CD4-positive, alpha-beta memory T cell (primary cell): ENCODE data around the gene ACAP1. TPM values are rescaled to one million over a fixed set of nuclear protein-coding genes. Genes with fewer than 3 reads are reported as not detected.
"Not testable (repeated sequence)": the region's sequence is repeated elsewhere in the genome, so short reads cannot be mapped to it uniquely, and the experiment has no call there.

ENCODE experiments used
- CTCF ChIA-PET: fragments of 350-600 bp; sonication (Branson Sonifier 250); formaldehyde crosslinking; loops from one replicate; lab custom pipeline; 2021; ENCODE audit warnings: inconsistent platforms; ENCODE audit not compliant: partially characterized antibody; lab: Charles Lee
- POLR2A ChIA-PET: fragments of 350-600 bp; sonication (Branson Sonifier 250); formaldehyde crosslinking; loops from one replicate; lab custom pipeline; 2021; ENCODE audit not compliant: partially characterized antibody; lab: Charles Lee
- DNase-seq, 5 donors: peaks; one replicate each; pipeline versions ENCODE4 v3.0.0 to v3.0.0-alpha.2; 2020 to 2022; ENCODE audit warnings: mixed read lengths in 1 of 5
- H3K27ac ChIP-seq: one replicate; pipeline ENCODE4 v1.7.0; 2013; ENCODE audit warnings: low read depth, low read length
- H3K27me3 ChIP-seq: 2 replicates; pipeline ENCODE4 v1.7.0; 2013; ENCODE audit warnings: mild to moderate bottlenecking, low read length, moderate library complexity; ENCODE audit not compliant: insufficient read depth
- H3K36me3 ChIP-seq: 2 replicates; pipeline ENCODE4 v1.7.0; 2013; ENCODE audit warnings: mild to moderate bottlenecking, low read length, moderate library complexity; ENCODE audit not compliant: insufficient read depth
- H3K4me1 ChIP-seq: 2 replicates; pipeline ENCODE4 v1.7.0; 2013; ENCODE audit warnings: mild to moderate bottlenecking, low read length, moderate library complexity; ENCODE audit not compliant: insufficient read depth
- H3K4me3 ChIP-seq, 2 donors: one replicate each; pipeline ENCODE4 v1.7.0; 2013; ENCODE audit warnings: low read length in 2 of 2, mild to moderate bottlenecking in 1 of 2
- H3K9me3 ChIP-seq, 2 donors: one replicate each; pipeline ENCODE4 v1.7.0; 2013; ENCODE audit warnings: low read length in 2 of 2, control low read depth in 1 of 2; ENCODE audit not compliant: control insufficient read depth in 1 of 2
- H3K27ac Mint-ChIP-seq, 7 donors: one replicate each; pipeline ENCODE4 v1.8.0; 2020 to 2021; ENCODE audit warnings: mixed read lengths in 7 of 7, mild to moderate bottlenecking in 6 of 7, inconsistent platforms in 3 of 7, moderate library complexity in 3 of 7
- H3K27me3 Mint-ChIP-seq, 2 donors: one replicate each; pipeline ENCODE4 v1.8.0; 2020 to 2021; ENCODE audit warnings: mixed read lengths in 2 of 2
- H3K36me3 Mint-ChIP-seq, 2 donors: one replicate each; pipeline ENCODE4 v1.8.0; 2020 to 2021; ENCODE audit warnings: mixed read lengths in 2 of 2, inconsistent platforms in 1 of 2, mild to moderate bottlenecking in 1 of 2
- H3K4me1 Mint-ChIP-seq, 4 donors: one replicate each; pipeline ENCODE4 v1.8.0; 2020 to 2021; ENCODE audit warnings: mixed read lengths in 4 of 4, mild to moderate bottlenecking in 1 of 4
- H3K4me3 Mint-ChIP-seq, 8 donors: one replicate each; pipeline ENCODE4 v1.8.0; 2020 to 2021; ENCODE audit warnings: mixed read lengths in 8 of 8, mild to moderate bottlenecking in 7 of 8, moderate library complexity in 6 of 8, inconsistent platforms in 3 of 8
- H3K9me3 Mint-ChIP-seq, 8 donors: one replicate each; pipeline ENCODE4 v1.8.0; 2020 to 2021; ENCODE audit warnings: mixed read lengths in 8 of 8, mild to moderate bottlenecking in 5 of 8, inconsistent platforms in 3 of 8, moderate library complexity in 1 of 8
- intact Hi-C: fragments of 100-400 bp; cut with micrococcal nuclease; formaldehyde crosslinking; loops from one replicate; pipeline ENCODE4 v1.15.1; 2023
- polyA plus RNA-seq, 2 donors: library from polyadenylated mRNA; unstranded; fragments of 300-500 nt; fragmentation: Illumina TruSeq; gene quantifications; one replicate each; pipeline ENCODE4 v1.2.3, GENCODE V29; 2021
- total RNA-seq, 2 experiments: library from RNA; stranded (reverse); gene quantifications; one replicate each; pipeline ENCODE4 v1.2.3, GENCODE V29; 2021

Gene ACAP1
- total and polyA plus RNA-seq, 4 experiments from 2014 or later = 261 to 516 (median 386) TPM

DNA sequence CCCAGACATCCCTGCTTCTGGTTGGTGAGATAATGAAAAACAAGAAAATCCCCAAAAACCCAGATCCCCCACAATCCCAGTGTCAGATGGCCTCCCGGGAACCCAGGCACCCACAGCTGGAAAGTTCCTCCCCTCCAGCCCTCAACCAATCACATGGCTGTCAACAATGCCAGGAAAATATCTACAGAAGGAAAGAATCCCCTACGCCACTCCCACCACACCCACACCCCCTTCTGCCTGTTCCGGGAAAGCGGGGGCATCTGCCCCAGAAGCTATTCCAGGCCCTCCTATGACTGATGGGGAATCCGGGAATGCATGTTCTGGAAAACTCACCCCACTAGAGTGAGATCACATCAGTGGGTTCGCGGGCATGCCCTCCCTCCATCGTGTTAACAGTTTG is 20.4 kb downstream of the ACAP1 start:
- no peak for DNase-seq
- Histone ChIP-seq H3K4me1 (peaks cover 23% of the 10 kb centered on the region), H3K9me3 (no peaks in the 10 kb centered on the region), H3K27ac (no peak overlapping the region), H3K27me3 (no peaks in the 10 kb centered on the region), H3K4me3 (no peak overlapping the region), H3K36me3 (no peaks in the 10 kb centered on the region)
- peaks cover 12 to 30% (median 23%) of the 10 kb centered on the region in 4 donors for H3K4me1 Mint-ChIP-seq
- H3K4me3 Mint-ChIP-seq = no peak overlapping the region
- no peak overlapping the region for H3K27ac Mint-ChIP-seq
- ChIA-PET POLR2A (interaction anchor here (1.0 to 5.0 kb wide), 10 partner anchors 20 to 233 kb away, joined by 3 to 50 read pairs (median 15); partner anchors contain the start of genes ACAP1, MPDU1, PLSCR3 and POLR2A), CTCF (interaction anchor here (0.7 to 6.6 kb wide), 24 partner anchors 11 to 331 kb away, joined by 3 to 88 read pairs (median 8); partner anchors contain the start of genes ACAP1, FGF11, PLSCR3 and SENP3)
- no peaks in the 10 kb centered on the region for H3K9me3 Mint-ChIP-seq
- no peaks in the 10 kb centered on the region for H3K27me3 Mint-ChIP-seq
- H3K36me3 Mint-ChIP-seq = no peaks in the 10 kb centered on the region
- intact Hi-C loops = loop anchor here (1.0 kb wide), 5 partner anchors 60 to 205 kb away; partner anchors contain the start of genes POLR2A, SENP3 and TMEM102

DNA sequence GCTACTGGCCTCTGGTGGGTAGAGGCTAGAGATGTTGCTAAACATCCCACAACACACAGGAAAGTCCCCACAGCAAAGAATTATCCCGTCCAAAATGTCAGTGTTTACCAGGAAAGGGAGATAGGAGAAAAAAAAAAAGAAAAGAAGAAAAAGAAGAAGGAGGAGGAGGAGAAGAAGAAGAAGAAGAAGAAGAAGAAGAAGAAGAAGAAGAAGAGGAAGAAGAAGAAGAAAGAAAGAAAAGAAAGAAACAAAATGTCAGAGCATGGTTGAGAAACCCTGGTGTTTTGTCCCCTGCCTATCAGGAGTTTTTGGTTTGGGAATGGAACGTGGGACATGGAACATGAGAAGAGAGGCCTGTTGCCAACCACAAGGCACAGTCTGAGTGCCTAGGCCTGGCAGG is 21.1 kb downstream of the ACAP1 start:
- intact Hi-C loops = no loop called here
- Mint-ChIP-seq H3K27me3 (peaks cover 0 to 2% of the 10 kb centered on the region in 2 donors), H3K4me1 (peaks cover 10 to 27% (median 21%) of the 10 kb centered on the region in 4 donors), H3K9me3 (no peaks in the 10 kb centered on the region), H3K4me3 (no peak overlapping the region), H3K36me3 (no peaks in the 10 kb centered on the region), H3K27ac (no peak overlapping the region)
- ChIA-PET POLR2A (interaction anchor here (3.8 kb wide), 1 partner anchor 79 kb away, joined by 50 read pairs; the partner anchor contains the start of gene TMEM102), CTCF (interaction anchor here (1.0 to 6.6 kb wide), 5 partner anchors 15 to 204 kb away, joined by 3 to 88 read pairs (median 30); partner anchors contain the start of genes FGF11, PLSCR3, SENP3 and TMEM102)
- DNase-seq = no peak
- Histone ChIP-seq H3K36me3 (no peaks in the 10 kb centered on the region), H3K4me3 (no peak overlapping the region), H3K27ac (no peak overlapping the region), H3K4me1 (peaks cover 19% of the 10 kb centered on the region), H3K9me3 (no peaks in the 10 kb centered on the region), H3K27me3 (no peaks in the 10 kb centered on the region)

DNA sequence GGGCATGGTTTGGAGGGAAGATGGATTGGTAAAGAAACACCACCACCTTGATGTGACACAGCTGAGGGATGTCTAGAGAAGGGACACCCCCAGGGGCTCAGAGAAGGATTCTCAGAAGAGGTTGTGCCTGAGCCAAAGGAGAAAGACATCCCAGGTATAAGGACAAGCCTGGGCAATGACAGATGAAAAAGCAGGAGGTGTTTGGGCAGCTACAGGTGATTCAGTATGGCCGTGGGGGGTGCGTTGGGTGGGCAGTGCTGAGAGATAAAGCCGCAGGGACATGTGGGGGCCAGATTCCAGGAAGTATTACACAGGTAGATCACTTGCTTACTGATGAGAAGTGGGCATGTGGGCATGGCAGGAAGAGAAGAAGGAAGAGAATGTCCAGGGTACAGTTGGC is 25.6 kb downstream of the ACAP1 start:
- H3K4me3 Mint-ChIP-seq = no peak overlapping the region
- no peaks in the 10 kb centered on the region for H3K9me3 Mint-ChIP-seq
- no peaks in the 10 kb centered on the region for H3K36me3 ChIP-seq
- H3K4me1 Mint-ChIP-seq = peaks cover 0 to 1% (median 0%) of the 10 kb centered on the region in 4 donors
- no peaks in the 10 kb centered on the region for H3K4me1 ChIP-seq
- peaks cover 2% of the 10 kb centered on the region in 2 donors for H3K27me3 Mint-ChIP-seq
- H3K4me3 ChIP-seq = no peak overlapping the region
- no peak for DNase-seq
- ChIA-PET POLR2A (interaction anchor here (1.9 to 2.0 kb wide), 2 partner anchors 23 to 74 kb away, joined by 6 to 8 read pairs; partner anchors contain the start of gene TMEM102), CTCF (interaction anchor here (0.6 to 2.8 kb wide), 5 partner anchors 9 to 239 kb away, joined by 3 to 10 read pairs (median 4); no protein-coding TSS in a partner anchor)
- H3K27ac ChIP-seq = no peak overlapping the region
- intact Hi-C loops = no loop called here
- H3K36me3 Mint-ChIP-seq = no peaks in the 10 kb centered on the region
- H3K9me3 ChIP-seq = no peaks in the 10 kb centered on the region
- H3K27ac Mint-ChIP-seq = peak overlapping the region in 1 of 7 donors; percentile 68
- no peaks in the 10 kb centered on the region for H3K27me3 ChIP-seq

GRCh38 chr17:7363311-7363710 is 27.0 kb downstream of the ACAP1 start:
- H3K36me3 Mint-ChIP-seq = no peaks in the 10 kb centered on the region
- no peak for DNase-seq
- Histone ChIP-seq H3K27me3 (no peaks in the 10 kb centered on the region), H3K4me3 (no peak overlapping the region), H3K4me1 (no peaks in the 10 kb centered on the region), H3K36me3 (no peaks in the 10 kb centered on the region), H3K9me3 (no peaks in the 10 kb centered on the region), H3K27ac (no peak overlapping the region)
- no peak overlapping the region for H3K4me3 Mint-ChIP-seq
- intact Hi-C loops = no loop called here
- POLR2A ChIA-PET = no interaction called here
- CTCF ChIA-PET = no interaction called here
- peaks cover 0 to 1% (median 0%) of the 10 kb centered on the region in 4 donors for H3K4me1 Mint-ChIP-seq
- H3K27me3 Mint-ChIP-seq = peaks cover 3% of the 10 kb centered on the region in 2 donors
- no peaks in the 10 kb centered on the region for H3K9me3 Mint-ChIP-seq
- H3K27ac Mint-ChIP-seq = no peak overlapping the region

DNA sequence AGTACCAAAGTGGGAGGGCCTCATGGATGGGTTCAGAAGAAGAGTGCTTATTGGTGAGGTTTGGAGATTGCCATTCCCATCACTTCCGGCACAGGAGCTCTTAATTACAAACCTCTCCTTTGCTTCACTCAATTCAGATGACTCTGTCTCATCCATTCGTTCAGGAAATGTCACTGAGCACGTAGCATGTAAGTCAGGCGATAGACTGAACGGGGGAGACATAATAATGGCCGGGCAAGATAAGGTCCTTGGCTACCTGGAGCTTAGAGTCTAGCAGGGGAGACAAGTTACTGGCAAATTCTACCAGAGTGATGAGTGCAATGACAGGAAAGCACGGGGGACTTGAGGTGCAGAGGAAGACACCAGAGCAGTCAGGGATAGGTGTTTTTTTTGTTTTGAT is 29.6 kb downstream of the ACAP1 start:
- H3K36me3 Mint-ChIP-seq, H3K9me3 Mint-ChIP-seq, CTCF ChIA-PET, H3K4me3 ChIP-seq, H3K27me3 Mint-ChIP-seq, intact Hi-C loops, H3K36me3 ChIP-seq, H3K27ac ChIP-seq, H3K27ac Mint-ChIP-seq, H3K27me3 ChIP-seq, H3K4me3 Mint-ChIP-seq, H3K9me3 ChIP-seq, H3K4me1 ChIP-seq, H3K4me1 Mint-ChIP-seq, POLR2A ChIA-PET, DNase-seq: not testable (repeated sequence)

DNA sequence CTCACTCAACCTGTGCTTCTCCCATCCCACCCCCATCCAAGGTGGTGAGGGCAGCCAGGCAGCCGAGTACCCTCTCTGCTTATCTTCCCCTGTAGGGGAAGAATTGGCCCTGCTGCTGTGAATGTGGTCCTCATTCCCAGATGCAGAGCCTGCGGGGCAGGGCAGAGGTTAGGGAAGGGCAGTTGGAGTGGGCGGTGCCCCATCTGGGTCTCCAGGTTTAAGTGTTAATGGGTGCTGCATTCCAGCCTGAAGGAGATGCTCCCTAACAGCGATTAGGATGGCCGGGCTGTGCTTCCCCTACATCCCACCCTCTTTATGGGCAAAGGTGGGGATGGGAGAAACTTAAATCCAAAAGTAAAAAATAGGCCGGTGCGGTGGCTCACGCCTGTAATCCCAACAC is 30.8 kb downstream of the ACAP1 start:
- Mint-ChIP-seq H3K27me3 (peaks cover 4 to 6% of the 10 kb centered on the region in 2 donors), H3K4me1 (peaks cover 0 to 1% (median 0%) of the 10 kb centered on the region in 4 donors), H3K4me3 (no peak overlapping the region), H3K27ac (no peak overlapping the region), H3K36me3 (no peaks in the 10 kb centered on the region), H3K9me3 (no peaks in the 10 kb centered on the region)
- intact Hi-C loops = no loop called here
- POLR2A ChIA-PET = no interaction called here
- H3K4me3 ChIP-seq = no peak overlapping the region
- DNase-seq = no peak
- no peaks in the 10 kb centered on the region for H3K36me3 ChIP-seq
- no peak overlapping the region for H3K27ac ChIP-seq
- no peaks in the 10 kb centered on the region for H3K27me3 ChIP-seq
- CTCF ChIA-PET = interaction anchor here (1.6 to 2.4 kb wide), 2 partner anchors 10 to 11 kb away, joined by 3 to 10 read pairs; no protein-coding TSS in a partner anchor
- H3K9me3 ChIP-seq = no peaks in the 10 kb centered on the region
- no peaks in the 10 kb centered on the region for H3K4me1 ChIP-seq

DNA sequence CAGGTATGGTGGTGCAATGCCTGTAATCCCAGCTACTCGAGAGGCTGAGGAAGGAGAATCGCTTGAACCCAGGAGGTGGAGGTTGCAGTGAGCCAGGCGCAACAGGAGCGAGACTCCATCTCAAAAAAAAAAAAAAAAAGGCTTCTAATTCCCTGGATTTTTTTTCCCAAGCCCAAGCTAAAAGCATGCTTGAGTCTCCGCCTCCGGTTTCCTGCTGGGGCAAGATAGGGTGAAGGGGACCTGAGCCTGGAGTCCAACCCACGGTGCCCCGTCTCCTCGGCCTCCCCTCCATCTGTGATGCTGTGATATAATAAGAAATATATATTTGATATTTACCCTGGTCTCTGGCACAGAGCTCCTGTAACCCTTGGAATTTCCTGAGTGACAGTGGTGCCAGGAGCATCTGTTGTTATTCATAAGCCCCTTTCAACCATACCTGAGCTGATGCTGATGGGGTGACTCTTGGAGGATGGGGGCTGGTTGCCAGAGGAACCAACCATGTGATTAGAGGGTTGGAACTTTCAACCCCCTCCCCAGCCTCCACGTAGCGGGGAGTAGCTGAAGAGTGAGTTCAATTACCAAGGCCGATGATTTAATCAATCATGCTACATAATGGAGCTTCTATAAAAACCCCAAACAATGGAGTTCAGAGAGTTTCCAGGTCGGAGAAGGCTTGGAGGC is 31.7 kb downstream of the ACAP1 start:
- peaks cover 4 to 6% of the 10 kb centered on the region in 2 donors for H3K27me3 Mint-ChIP-seq
- H3K27ac Mint-ChIP-seq = peak overlapping the region in 1 of 7 donors; percentile 46
- peaks cover 0 to 1% (median 0%) of the 10 kb centered on the region in 4 donors for H3K4me1 Mint-ChIP-seq
- intact Hi-C loops = no loop called here
- H3K27me3 ChIP-seq = no peaks in the 10 kb centered on the region
- H3K9me3 ChIP-seq = no peaks in the 10 kb centered on the region
- H3K4me3 Mint-ChIP-seq = no peak overlapping the region
- ChIA-PET POLR2A (no interaction called here), CTCF (interaction anchor here (1.6 to 2.4 kb wide), 2 partner anchors 11 to 12 kb away, joined by 3 to 10 read pairs; no protein-coding TSS in a partner anchor)
- H3K4me1 ChIP-seq = no peaks in the 10 kb centered on the region
- no peaks in the 10 kb centered on the region for H3K36me3 Mint-ChIP-seq
- no peak overlapping the region for H3K27ac ChIP-seq
- no peak overlapping the region for H3K4me3 ChIP-seq
- H3K36me3 ChIP-seq = no peaks in the 10 kb centered on the region
- H3K9me3 Mint-ChIP-seq = no peaks in the 10 kb centered on the region
- DNase-seq = no peak
